SK-N-SH (cell line): ENCODE results near the gene RBM20. TPM values are rescaled to one million over a fixed set of nuclear protein-coding genes. Genes with fewer than 3 reads are reported as not detected.

Experiments used
- CTCF ChIA-PET: fragments of 300-600, 350-600 bp; formaldehyde crosslinking; extraction: SDS; loops from one replicate; lab custom pipeline; 2021; lab: Yijun Ruan, JAX
- POLR2A ChIA-PET: fragments of 350-600 bp; sonication (Branson Sonifier 250); formaldehyde crosslinking; extraction: SDS; loops from one replicate; lab custom pipeline; 2020; ENCODE audit warnings: antibody characterized with exemption, inconsistent platforms; lab: Yijun Ruan, JAX
- DNase-seq: peaks from one replicate; pipeline ENCODE4 v3.0.0; 2012
- H2AFZ ChIP-seq: fragments of 200-600 bp; sonication (generic); 2 replicates; pipeline ENCODE4 v1.8.1; 2016; ENCODE audit warnings: antibody characterized with exemption, mild to moderate bottlenecking, low read depth
- H3F3A ChIP-seq: fragments of 200-600 bp; sonication (generic); replicated peaks from 2 replicates; pipeline ENCODE3; 2016; ENCODE audit warnings: antibody characterized with exemption, mild to moderate bottlenecking; ENCODE audit not compliant: insufficient read depth
- H3K27ac ChIP-seq, 2 experiments: fragments of 200-500 bp in 1 of 2; fragments of 200-600 bp in 1 of 2; sonication (Bioruptor generic) in 1 of 2; sonication (generic), shearing (Covaris generic) in 1 of 2; 2 replicates each; pipeline versions ENCODE4 v1.5.1 to v1.6.1; 2014 to 2016; ENCODE audit warnings: low read depth in 2 of 2, inconsistent platforms in 1 of 2, low read length in 1 of 2, mild to moderate bottlenecking in 1 of 2, mixed read lengths in 1 of 2
- H3K27me3 ChIP-seq: fragments of 200-600 bp; sonication (generic), shearing (Covaris generic); 2 replicates; pipeline ENCODE4 v1.6.1; 2016; ENCODE audit warnings: mixed run types; ENCODE audit not compliant: insufficient read depth
- H3K36me3 ChIP-seq, 2 experiments: fragments of 200-500 bp in 1 of 2; fragments of 200-600 bp in 1 of 2; sonication (Bioruptor generic) in 1 of 2; sonication (generic) in 1 of 2; replicated peaks in 1 of 2; 2 replicates each; pipeline versions ENCODE3 to v1.5.1; 2014 to 2016; ENCODE audit warnings: low read length in 1 of 2, mild to moderate bottlenecking in 1 of 2; ENCODE audit not compliant: insufficient read depth in 2 of 2, control insufficient read depth in 1 of 2
- H3K4me1 ChIP-seq, 2 experiments: fragments of 200-500 bp in 1 of 2; fragments of 200-600 bp in 1 of 2; sonication (Bioruptor generic) in 1 of 2; sonication (generic), shearing (Covaris generic) in 1 of 2; 2 replicates each; pipeline versions ENCODE4 v1.5.1 to v1.6.1; 2014 to 2016; ENCODE audit warnings: low read depth in 1 of 2, low read length in 1 of 2, mixed run types in 1 of 2; ENCODE audit not compliant: insufficient read depth in 2 of 2, control insufficient read depth in 1 of 2
- H3K4me2 ChIP-seq: fragments of 200-600 bp; sonication (generic), shearing (Covaris generic); 2 replicates; pipeline ENCODE4 v1.6.1; 2017; ENCODE audit warnings: mixed run types
- H3K4me3 ChIP-seq, 2 experiments: fragments of 200-500 bp in 1 of 2; fragments of 200-600 bp in 1 of 2; sonication (Bioruptor generic) in 1 of 2; sonication (generic), shearing (Covaris generic) in 1 of 2; 2 replicates each; pipeline versions ENCODE4 v1.5.1 to v1.8.1; 2014 to 2016; ENCODE audit warnings: low read depth in 2 of 2, inconsistent platforms in 1 of 2, low read length in 1 of 2, mild to moderate bottlenecking in 1 of 2, mixed read lengths in 1 of 2, moderate library complexity in 1 of 2
- H3K79me2 ChIP-seq: fragments of 200-600 bp; sonication (generic); 2 replicates; pipeline ENCODE4 v1.8.1; 2017; ENCODE audit warnings: mild to moderate bottlenecking; ENCODE audit not compliant: insufficient read depth
- H3K9ac ChIP-seq: fragments of 200-600 bp; sonication (generic); 2 replicates; pipeline ENCODE4 v1.6.1; 2017; ENCODE audit warnings: mixed run types
- H3K9me2 ChIP-seq: fragments of 200-600 bp; sonication (generic); 2 replicates; pipeline ENCODE4 v1.6.1; 2017; ENCODE audit warnings: mixed run types
- H3K9me3 ChIP-seq: fragments of 200-600 bp; sonication (generic); 2 replicates; pipeline ENCODE4 v1.6.1; 2017; ENCODE audit warnings: mixed run types, mild to moderate bottlenecking, moderate library complexity
- H4K20me1 ChIP-seq: fragments of 200-600 bp; sonication (generic); 2 replicates; pipeline ENCODE4 v1.6.1; 2017; ENCODE audit warnings: mild to moderate bottlenecking, mixed run types; ENCODE audit not compliant: insufficient read depth
- CHD2 ChIP-seq: fragments of 150-350 bp; IDR thresholded peaks from 2 replicates; pipeline ENCODE4 v1.6.1; 2018; ENCODE audit warnings: low read length; ENCODE audit not compliant: partially characterized antibody
- ELF1 ChIP-seq: IDR thresholded peaks from 2 replicates; pipeline ENCODE4 v1.4.0; 2012
- EP300 ChIP-seq, 2 experiments: IDR thresholded peaks; 2 replicates each; pipeline versions ENCODE4 v1.4.0 to v1.6.1; 2012; ENCODE audit warnings: borderline replicate concordance in 1 of 2, low read depth in 1 of 2, low read length in 1 of 2
- EZH2phosphoT487 ChIP-seq: fragments of 200-600 bp; sonication (generic); IDR thresholded peaks from 2 replicates; pipeline ENCODE4 v1.6.1; 2017; ENCODE audit warnings: low read depth, mixed run types, mild to moderate bottlenecking, antibody characterized with exemption, moderate library complexity, borderline replicate concordance
- FOSL2 ChIP-seq: IDR thresholded peaks from 2 replicates; pipeline ENCODE4 v1.4.0; 2012; ENCODE audit warnings: low read depth, mild to moderate bottlenecking, moderate library complexity, borderline replicate concordance
- FOXJ3 ChIP-seq: sonication (generic); formaldehyde crosslinking; IDR thresholded peaks from 2 replicates; pipeline ENCODE4 v1.5.1; 2020; ENCODE audit warnings: mild to moderate bottlenecking, missing genetic modification reagents
- FOXM1 ChIP-seq: IDR thresholded peaks from 2 replicates; pipeline ENCODE4 v1.4.0; 2012; ENCODE audit warnings: low read depth, mild to moderate bottlenecking
- MEF2A ChIP-seq: IDR thresholded peaks from 2 replicates; pipeline ENCODE4 v1.4.0; 2012; ENCODE audit warnings: low read depth, borderline replicate concordance
- MXI1 ChIP-seq: IDR thresholded peaks from 2 replicates; pipeline ENCODE4 v1.6.1; 2012; ENCODE audit warnings: mild to moderate bottlenecking, low read depth, low read length, improper control_type of control experiment
- NFIC ChIP-seq: IDR thresholded peaks from 2 replicates; pipeline ENCODE4 v1.4.0; 2012; ENCODE audit warnings: borderline replicate concordance
- NRF1 ChIP-seq: IDR thresholded peaks from 2 replicates; pipeline ENCODE4 v1.6.1; 2012; ENCODE audit warnings: low read depth, mild to moderate bottlenecking, low read length
- POLR2AphosphoS5 ChIP-seq: IDR thresholded peaks from 2 replicates; pipeline ENCODE4 v1.6.1; 2012; ENCODE audit warnings: low read depth, low read length
- RAD21 ChIP-seq: IDR thresholded peaks from 2 replicates; pipeline ENCODE4 v1.6.1; 2012; ENCODE audit warnings: mild to moderate bottlenecking, low read length
- RCOR1 ChIP-seq: fragments of 150-350 bp; IDR thresholded peaks from 2 replicates; pipeline ENCODE4 v1.6.1; 2017; ENCODE audit warnings: antibody characterized with exemption, low read length
- RFX5 ChIP-seq: IDR thresholded peaks from 2 replicates; pipeline ENCODE4 v1.6.1; 2012; ENCODE audit warnings: mild to moderate bottlenecking, improper control_type of control experiment, low read length
- RXRA ChIP-seq: IDR thresholded peaks from 2 replicates; pipeline ENCODE4 v1.4.0; 2012; ENCODE audit warnings: low read depth, mild to moderate bottlenecking, borderline replicate concordance
- SMC3 ChIP-seq: IDR thresholded peaks from 2 replicates; pipeline ENCODE4 v1.6.1; 2012; ENCODE audit warnings: low read depth, low read length, improper control_type of control experiment
- TAF1 ChIP-seq: IDR thresholded peaks from 2 replicates; pipeline ENCODE4 v1.6.1; 2012; ENCODE audit warnings: low read depth, mild to moderate bottlenecking, low read length, moderate library complexity, borderline replicate concordance
- TEAD4 ChIP-seq: IDR thresholded peaks from 2 replicates; pipeline ENCODE4 v1.4.0; 2012; ENCODE audit warnings: mild to moderate bottlenecking, borderline replicate concordance; ENCODE audit not compliant: insufficient read depth
- YY1 ChIP-seq: IDR thresholded peaks from 2 replicates; pipeline ENCODE4 v1.4.0; 2012; ENCODE audit warnings: low read depth, mild to moderate bottlenecking
- WGBS: methylation state at CpG from one replicate; pipeline ENCODE4 v1.1.6; 2017; ENCODE audit warnings: low lambda C conversion rate; 5-methylcytosine and 5-hydroxymethylcytosine counted together
- polyA plus RNA-seq, 3 experiments: library from polyadenylated mRNA; depleted of rRNA; stranded (reverse); fragments of >200 nt; gene quantifications; 2 replicates each; pipeline ENCODE4 v1.2.3, GENCODE V29; 2012
- TF ChIP-seq, protein P1 (sequence below): fragments of 200-600 bp; sonication (generic); IDR thresholded peaks from 2 replicates; pipeline ENCODE4 v1.6.1; 2017; ENCODE audit warnings: antibody characterized with exemption, mild to moderate bottlenecking, moderate library complexity
- TF ChIP-seq, protein P2 (sequence below): fragments of 150-350 bp; IDR thresholded peaks from 2 replicates; pipeline ENCODE4 v1.6.1; 2017; ENCODE audit warnings: antibody characterized with exemption, low read length, low read depth, borderline replicate concordance
- TF ChIP-seq, protein P3 (sequence below): IDR thresholded peaks from 2 replicates; pipeline ENCODE4 v1.4.0; 2012; ENCODE audit warnings: low read depth, borderline replicate concordance

The RBM20 gene
- polyA plus RNA-seq, 1 of the 3 experiments (the other 2 are of a cell fraction): 0.64 TPM

DNA sequence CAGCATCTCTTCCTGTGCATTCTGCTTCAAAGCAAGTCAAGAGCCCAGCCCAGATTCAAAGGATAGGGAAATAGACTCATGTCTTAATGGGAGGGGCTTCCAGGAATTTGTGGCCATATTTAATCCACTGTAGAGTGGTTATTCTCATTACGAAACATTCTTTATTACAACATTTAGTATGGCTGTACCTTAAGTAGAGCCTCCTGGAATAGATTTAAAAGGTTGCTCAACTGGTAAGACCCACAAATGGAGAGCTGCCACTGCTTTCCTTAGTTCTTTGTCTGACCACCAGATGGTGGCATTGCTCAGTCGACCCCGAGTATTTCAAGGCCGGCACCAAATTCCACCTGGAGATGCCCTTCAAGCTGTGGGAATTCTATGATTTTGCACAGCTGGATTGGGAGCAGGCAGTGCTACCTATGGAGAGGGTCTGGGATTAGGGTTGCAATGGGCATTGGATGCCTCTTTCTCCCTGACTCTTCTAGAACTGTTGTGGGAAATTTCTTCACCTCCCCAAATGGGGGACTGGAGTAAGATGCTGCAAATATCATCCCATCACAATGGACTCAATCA is 102.2 kb downstream of the RBM20 start:
- POLR2A ChIA-PET: interaction anchor here (1.5 kb wide), 1 partner anchor 47 kb away, joined by 4 read pairs; no protein-coding TSS in a partner anchor
- CTCF ChIA-PET: interaction anchor here (0.5 to 2.1 kb wide), 72 partner anchors 9 to 1391 kb away, joined by 3 to 36 read pairs (median 4); partner anchors contain the start of genes ADRA2A and PDCD4
- no peak for TF ChIP-seq RXRA
- no peak for TF ChIP-seq MXI1
- TF ChIP-seq POLR2AphosphoS5: no peak
- no peak for TF ChIP-seq EZH2phosphoT487
- no peak for TF ChIP-seq RCOR1
- 0 out of 2 replicates have a peak, but pooled peaks have one; percentile 5 for TF ChIP-seq NRF1
- TF ChIP-seq, protein P1, sequence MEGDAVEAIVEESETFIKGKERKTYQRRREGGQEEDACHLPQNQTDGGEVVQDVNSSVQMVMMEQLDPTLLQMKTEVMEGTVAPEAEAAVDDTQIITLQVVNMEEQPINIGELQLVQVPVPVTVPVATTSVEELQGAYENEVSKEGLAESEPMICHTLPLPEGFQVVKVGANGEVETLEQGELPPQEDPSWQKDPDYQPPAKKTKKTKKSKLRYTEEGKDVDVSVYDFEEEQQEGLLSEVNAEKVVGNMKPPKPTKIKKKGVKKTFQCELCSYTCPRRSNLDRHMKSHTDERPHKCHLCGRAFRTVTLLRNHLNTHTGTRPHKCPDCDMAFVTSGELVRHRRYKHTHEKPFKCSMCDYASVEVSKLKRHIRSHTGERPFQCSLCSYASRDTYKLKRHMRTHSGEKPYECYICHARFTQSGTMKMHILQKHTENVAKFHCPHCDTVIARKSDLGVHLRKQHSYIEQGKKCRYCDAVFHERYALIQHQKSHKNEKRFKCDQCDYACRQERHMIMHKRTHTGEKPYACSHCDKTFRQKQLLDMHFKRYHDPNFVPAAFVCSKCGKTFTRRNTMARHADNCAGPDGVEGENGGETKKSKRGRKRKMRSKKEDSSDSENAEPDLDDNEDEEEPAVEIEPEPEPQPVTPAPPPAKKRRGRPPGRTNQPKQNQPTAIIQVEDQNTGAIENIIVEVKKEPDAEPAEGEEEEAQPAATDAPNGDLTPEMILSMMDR: peak; percentile 87
- peak; percentile 98 for TF ChIP-seq RAD21
- 0 out of 4 replicates have a peak, but pooled peaks of 1 of the 2 experiments have one; percentile 28 for TF ChIP-seq EP300 (IDR thresholded peaks at IDR 0.05; ENCODE audit: borderline replicate concordance in 1 of 2, low read depth in 1 of 2, low read length in 1 of 2)
- no peak for TF ChIP-seq FOXJ3 (CRISPR knock-in tag)
- no peak for TF ChIP-seq RFX5
- TF ChIP-seq NFIC: no peak
- TF ChIP-seq MEF2A: no peak
- TF ChIP-seq TEAD4: no peak
- peak; percentile 93 for TF ChIP-seq SMC3
- TF ChIP-seq FOSL2: no peak
- TF ChIP-seq ELF1: no peak
- no peak for TF ChIP-seq YY1
- no peak for TF ChIP-seq FOXM1
- TF ChIP-seq, protein P2, sequence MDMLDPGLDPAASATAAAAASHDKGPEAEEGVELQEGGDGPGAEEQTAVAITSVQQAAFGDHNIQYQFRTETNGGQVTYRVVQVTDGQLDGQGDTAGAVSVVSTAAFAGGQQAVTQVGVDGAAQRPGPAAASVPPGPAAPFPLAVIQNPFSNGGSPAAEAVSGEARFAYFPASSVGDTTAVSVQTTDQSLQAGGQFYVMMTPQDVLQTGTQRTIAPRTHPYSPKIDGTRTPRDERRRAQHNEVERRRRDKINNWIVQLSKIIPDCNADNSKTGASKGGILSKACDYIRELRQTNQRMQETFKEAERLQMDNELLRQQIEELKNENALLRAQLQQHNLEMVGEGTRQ: no peak
- TF ChIP-seq TAF1: no peak
- TF ChIP-seq CHD2: no peak
- TF ChIP-seq, protein P3, sequence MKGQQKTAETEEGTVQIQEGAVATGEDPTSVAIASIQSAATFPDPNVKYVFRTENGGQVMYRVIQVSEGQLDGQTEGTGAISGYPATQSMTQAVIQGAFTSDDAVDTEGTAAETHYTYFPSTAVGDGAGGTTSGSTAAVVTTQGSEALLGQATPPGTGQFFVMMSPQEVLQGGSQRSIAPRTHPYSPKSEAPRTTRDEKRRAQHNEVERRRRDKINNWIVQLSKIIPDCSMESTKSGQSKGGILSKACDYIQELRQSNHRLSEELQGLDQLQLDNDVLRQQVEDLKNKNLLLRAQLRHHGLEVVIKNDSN: no peak
- no peak overlapping the region for H3K9ac ChIP-seq
- no peaks in the 10 kb centered on the region for H3K27me3 ChIP-seq
- H3K79me2 ChIP-seq: no peaks in the 10 kb centered on the region
- peak; percentile 71 for DNase-seq
- H3K4me3 ChIP-seq: no peak overlapping the region
- no peaks in the 10 kb centered on the region for H3K9me3 ChIP-seq
- H3K27ac ChIP-seq: no peak overlapping the region; a peak in 1 of 4 replicates
- 0% methylated on average over 4 of the region's 4 CpGs for WGBS
- H2AFZ ChIP-seq: no peak overlapping the region
- no peaks in the 10 kb centered on the region for H3F3A ChIP-seq
- H3K36me3 ChIP-seq: no peaks in the 10 kb centered on the region
- H3K4me1 ChIP-seq: peaks cover 9 to 11% of the 10 kb centered on the region in 2 experiments; a peak in 3 of 4 replicates
- no peaks in the 10 kb centered on the region for H3K9me2 ChIP-seq
- no peak overlapping the region for H3K4me2 ChIP-seq
- no peaks in the 10 kb centered on the region for H4K20me1 ChIP-seq
